Urinary bladder (tissue), 4 donors: ENCODE data around the gene NEGR1. TPM values are rescaled to one million over a fixed set of nuclear protein-coding genes. Genes with fewer than 3 reads are reported as not detected.

ENCODE experiments used
- DNase-seq: peaks from one replicate; pipeline ENCODE4 v3.0.0-alpha.2; 2015; ENCODE audit errors: extremely low spot score
- H3K27ac ChIP-seq: one replicate; pipeline ENCODE4 v1.5.1; 2013; ENCODE audit warnings: low read depth, mild to moderate bottlenecking, moderate library complexity
- H3K36me3 ChIP-seq: one replicate; pipeline ENCODE4 v1.6.1; 2013; ENCODE audit warnings: mild to moderate bottlenecking, moderate library complexity; ENCODE audit not compliant: insufficient read depth
- H3K4me1 ChIP-seq: one replicate; pipeline ENCODE4 v1.6.1; 2013; ENCODE audit warnings: mild to moderate bottlenecking, moderate library complexity; ENCODE audit not compliant: insufficient read depth
- H3K4me3 ChIP-seq: one replicate; pipeline ENCODE4 v1.5.1; 2013; ENCODE audit warnings: low read depth, low read length
- WGBS: extraction: QIAGEN DNeasy Blood & Tissue Kit; methylation state at CpG from one replicate; pipeline ENCODE4 v1.1.7; 2013; 5-methylcytosine and 5-hydroxymethylcytosine counted together
- polyA plus RNA-seq: library from polyadenylated mRNA; stranded (reverse); fragments of 200-250 nt; gene quantifications from one replicate; pipeline ENCODE4 v1.2.3, GENCODE V29; 2013
- total RNA-seq: library from RNA; depleted of rRNA; stranded (reverse); fragments of >200 nt; gene quantifications from one replicate; pipeline ENCODE4 v1.2.3, GENCODE V29; 2014
- donor health status: healthy with polysubstance abuse.
- donor health status: healthy.

Gene NEGR1
- total and polyA plus RNA-seq, 2 donors = 38.2 to 92.3 TPM

DNA sequence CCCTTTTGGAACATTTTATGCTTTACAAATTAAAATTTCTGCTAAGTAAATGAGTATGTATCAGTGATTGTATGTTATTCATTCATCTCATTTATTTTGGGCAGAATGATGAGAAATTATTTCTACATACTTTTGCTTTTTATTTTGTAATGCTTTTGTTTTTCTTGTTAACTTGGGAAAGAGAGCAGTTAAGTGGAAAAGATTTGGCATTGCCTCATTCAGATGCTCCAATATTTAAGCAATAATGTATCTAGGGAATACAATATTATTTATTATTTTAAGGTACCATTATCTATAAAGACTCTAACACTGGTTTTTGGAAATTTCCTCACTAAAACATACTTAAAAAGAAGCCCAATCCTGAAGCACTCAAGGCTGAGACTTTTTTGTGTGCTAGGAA is 431.8 kb downstream of the NEGR1 start:
- Histone ChIP-seq H3K27ac (no peak overlapping the region), H3K4me3 (no peak overlapping the region), H3K4me1 (no peaks in the 10 kb centered on the region), H3K36me3 (no peaks in the 10 kb centered on the region)
- DNase-seq = no peak

DNA sequence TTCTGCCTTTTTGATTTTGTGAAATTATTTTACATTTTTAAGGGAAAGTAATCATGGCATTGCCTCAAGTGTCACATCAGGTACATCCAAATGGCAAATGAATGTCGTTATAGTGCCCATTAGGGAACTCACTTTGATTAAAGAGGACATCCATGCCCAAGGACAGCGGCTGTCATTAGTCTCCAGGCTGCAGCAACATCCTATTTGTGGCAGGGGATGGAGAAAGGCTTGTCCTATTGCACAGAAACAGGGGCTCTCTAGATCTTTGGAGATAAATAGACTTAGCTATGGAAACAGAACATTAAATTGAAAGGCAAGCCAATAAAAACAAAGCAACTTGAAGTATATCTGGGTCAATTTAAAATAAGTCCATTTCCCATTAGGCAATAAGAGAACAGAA is 439.3 kb downstream of the NEGR1 start:
- Histone ChIP-seq H3K4me3 (no peak overlapping the region), H3K4me1 (no peaks in the 10 kb centered on the region), H3K36me3 (no peaks in the 10 kb centered on the region), H3K27ac (no peak overlapping the region)
- WGBS = 92% methylated on average over 2 of the region's 2 CpGs
- no peak for DNase-seq

DNA sequence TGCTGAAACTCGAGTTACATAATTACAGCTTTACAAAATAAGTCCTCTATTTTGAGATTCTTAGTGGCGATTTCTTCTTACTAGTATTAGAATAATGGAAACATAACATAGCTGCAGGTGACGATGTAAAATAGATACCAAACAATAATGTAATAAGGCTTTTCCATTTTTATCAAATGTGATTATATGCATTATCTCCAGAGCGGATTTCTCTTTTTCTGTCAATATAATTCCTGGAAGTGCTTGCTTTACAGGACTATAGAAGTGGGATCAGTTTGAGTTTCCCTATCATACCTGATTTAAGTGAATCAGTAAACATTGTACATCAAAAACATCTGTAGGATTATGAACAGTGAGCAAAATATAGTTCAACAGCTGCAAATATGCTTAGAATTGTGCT is 442.5 kb downstream of the NEGR1 start:
- no peak overlapping the region for H3K27ac ChIP-seq
- H3K36me3 ChIP-seq = no peaks in the 10 kb centered on the region
- no peak for DNase-seq
- no peaks in the 10 kb centered on the region for H3K4me1 ChIP-seq
- H3K4me3 ChIP-seq = no peak overlapping the region
- WGBS = 96% methylated on average over 4 of the region's 4 CpGs

DNA sequence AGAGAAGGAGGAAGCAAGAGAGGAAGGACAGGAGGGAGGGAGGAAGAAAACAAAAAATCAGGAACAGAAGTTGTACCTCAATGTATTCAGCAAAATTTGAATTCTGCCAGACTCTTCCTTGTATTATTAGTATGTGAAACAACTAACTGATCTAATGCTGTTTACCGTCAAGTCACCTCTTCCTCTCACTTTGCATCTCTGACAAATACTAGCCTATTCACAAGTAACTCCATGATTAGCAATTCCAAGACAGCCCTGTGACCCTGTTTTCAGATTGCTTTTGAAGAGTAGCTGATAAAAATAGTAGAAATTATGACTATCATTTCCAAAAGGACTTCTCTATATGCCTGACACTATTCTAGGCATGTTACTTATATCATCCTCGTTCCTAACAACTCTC is 445.4 kb downstream of the NEGR1 start:
- no peak overlapping the region for H3K27ac ChIP-seq

DNA sequence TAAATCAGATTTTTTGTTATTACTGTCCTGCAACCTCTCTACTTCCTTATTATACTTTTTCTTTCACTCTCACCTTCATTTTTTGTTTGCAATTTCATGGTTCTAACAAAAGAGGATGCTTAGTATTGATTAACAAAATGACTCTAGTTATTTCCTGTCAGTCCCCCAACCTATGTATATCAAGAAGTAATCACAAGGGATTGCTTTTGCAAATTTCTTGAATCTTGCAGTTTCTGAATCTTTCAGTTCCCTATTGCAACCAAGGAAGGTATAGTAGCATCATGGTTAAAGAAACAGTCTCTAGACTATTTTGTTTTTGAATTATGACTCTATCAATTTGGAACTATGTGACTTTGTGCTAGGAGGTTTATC is 446.9 kb downstream of the NEGR1 start:
- Histone ChIP-seq H3K27ac (no peak overlapping the region), H3K4me1 (no peaks in the 10 kb centered on the region), H3K36me3 (no peaks in the 10 kb centered on the region), H3K4me3 (no peak overlapping the region)
- DNase-seq = no peak

More for the DNA sequence above, 445.4 kb downstream of the NEGR1 start:
- no peak overlapping the region for H3K4me3 ChIP-seq
- 65% methylated on average over 2 of the region's 2 CpGs for WGBS
- no peaks in the 10 kb centered on the region for H3K36me3 ChIP-seq
- no peak for DNase-seq
- H3K4me1 ChIP-seq = no peaks in the 10 kb centered on the region

DNA sequence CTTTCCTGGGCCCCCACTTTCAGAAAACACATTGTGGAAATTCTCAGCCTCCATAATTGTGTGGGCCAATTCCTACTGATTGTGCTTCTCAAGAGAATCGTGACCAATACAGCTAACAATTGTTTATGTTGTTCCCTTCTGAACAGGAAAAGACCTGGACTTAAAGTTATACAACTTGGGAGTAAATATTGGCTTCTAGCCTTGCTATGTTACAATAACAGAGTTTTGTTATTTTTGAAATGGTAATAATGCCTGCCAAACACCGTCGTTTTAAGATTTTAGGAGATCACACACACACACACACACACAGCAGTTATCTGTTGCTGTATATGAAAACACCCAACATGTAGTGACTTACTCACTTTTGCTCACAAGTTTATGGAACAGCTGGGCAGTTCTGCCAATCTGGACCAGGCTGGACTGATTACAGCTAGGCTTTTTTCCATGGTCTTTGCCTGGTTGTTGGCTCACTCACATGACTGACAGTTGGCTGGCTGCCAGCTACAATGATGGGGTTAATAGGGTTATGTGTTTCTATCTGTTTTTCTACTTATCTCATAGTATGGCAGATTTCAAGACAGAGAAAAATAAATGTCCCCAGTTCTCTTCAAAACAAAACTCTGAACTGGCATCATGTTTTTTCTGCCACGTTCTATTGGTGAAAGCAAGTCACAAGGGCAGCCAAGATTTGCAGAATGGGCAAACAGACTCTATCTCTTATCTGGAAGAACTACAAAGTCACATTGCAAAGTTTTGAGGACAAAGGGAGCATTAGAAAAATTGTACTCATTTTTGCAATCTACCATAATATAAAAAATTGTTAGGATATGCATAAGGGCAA is 447.5 kb downstream of the NEGR1 start:
- Histone ChIP-seq H3K27ac (no peak overlapping the region), H3K4me1 (no peaks in the 10 kb centered on the region), H3K4me3 (no peak overlapping the region), H3K36me3 (no peaks in the 10 kb centered on the region)
- no peak for DNase-seq
- 25% methylated on average over 4 of the region's 4 CpGs for WGBS

DNA sequence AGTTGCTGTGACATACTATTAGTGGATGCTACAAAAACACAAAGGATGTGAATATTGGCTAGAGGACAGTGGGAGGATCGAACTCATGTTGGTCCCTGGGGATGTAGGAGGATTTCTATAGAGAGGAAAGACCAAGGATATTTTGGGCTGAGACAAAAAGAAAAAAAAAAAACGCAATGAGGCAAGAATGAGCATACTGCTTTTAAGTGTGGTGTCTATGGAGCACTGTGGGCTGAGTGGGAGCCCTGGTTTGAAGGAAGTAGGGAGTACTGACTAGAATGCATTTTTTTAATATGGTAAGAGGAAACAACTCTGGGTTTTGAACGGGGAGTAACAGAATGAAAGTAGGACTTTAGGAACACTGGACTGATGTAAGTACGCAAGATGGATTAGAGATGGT is 450.7 kb downstream of the NEGR1 start:
- Histone ChIP-seq H3K36me3 (no peaks in the 10 kb centered on the region), H3K4me3 (no peak overlapping the region), H3K27ac (no peak overlapping the region), H3K4me1 (no peaks in the 10 kb centered on the region)
- no peak for DNase-seq
- 87% methylated on average over 4 of the region's 4 CpGs for WGBS

DNA sequence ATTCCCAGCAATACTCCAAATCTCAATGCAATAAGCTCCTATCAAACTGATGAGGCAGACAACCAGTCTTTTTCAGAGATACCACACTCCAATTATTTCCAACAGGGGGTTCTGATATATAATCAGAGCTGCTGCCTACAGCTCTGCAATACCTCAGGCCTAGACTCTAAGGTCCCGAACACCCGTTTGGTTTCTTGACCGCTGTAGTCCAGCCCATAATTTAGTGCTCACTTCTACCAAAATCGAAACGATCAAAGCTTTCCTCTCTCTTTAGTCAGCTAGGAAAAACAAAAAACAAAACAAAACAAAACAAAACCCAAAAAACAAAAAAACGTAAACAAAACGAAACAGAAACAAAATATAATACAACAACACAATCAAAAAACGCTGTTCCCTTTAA is 453.0 kb downstream of the NEGR1 start:
- Histone ChIP-seq H3K4me1 (no peaks in the 10 kb centered on the region), H3K4me3 (no peak overlapping the region), H3K27ac (no peak overlapping the region), H3K36me3 (no peaks in the 10 kb centered on the region)
- WGBS = 94% methylated on average over 8 of the region's 8 CpGs
- no peak for DNase-seq

DNA sequence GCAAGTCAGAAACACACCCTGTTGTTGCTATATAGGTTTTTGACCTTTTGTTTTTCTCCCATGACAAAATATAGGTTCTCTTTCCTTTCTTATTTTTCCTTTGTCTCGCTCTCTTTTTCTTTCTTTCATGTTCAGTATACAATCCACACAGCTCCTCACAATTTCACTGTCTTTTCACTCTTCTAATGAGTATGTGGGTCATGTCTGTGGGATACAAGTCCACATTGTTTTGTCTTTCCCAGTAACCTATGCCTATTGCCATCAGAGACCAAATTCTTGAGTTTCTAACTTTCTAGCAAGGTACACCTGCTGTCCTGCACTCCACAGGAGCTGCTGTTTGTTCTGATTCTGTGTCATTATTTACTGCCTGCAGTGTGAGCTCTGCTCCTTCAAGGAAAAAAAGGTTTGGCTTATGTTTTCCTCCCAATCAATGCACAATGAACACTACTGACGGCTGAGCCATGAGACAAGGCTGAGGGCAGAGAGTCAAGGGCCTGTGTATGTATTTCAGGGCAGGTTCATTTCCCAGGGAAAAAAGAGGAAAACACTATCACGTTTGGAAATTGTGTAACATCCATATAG is 453.8 kb downstream of the NEGR1 start:
- no peak for DNase-seq
- no peaks in the 10 kb centered on the region for H3K36me3 ChIP-seq
- no peaks in the 10 kb centered on the region for H3K4me1 ChIP-seq
- H3K4me3 ChIP-seq = no peak overlapping the region
- WGBS = 74% methylated on average over 3 of the region's 3 CpGs
- no peak overlapping the region for H3K27ac ChIP-seq

DNA sequence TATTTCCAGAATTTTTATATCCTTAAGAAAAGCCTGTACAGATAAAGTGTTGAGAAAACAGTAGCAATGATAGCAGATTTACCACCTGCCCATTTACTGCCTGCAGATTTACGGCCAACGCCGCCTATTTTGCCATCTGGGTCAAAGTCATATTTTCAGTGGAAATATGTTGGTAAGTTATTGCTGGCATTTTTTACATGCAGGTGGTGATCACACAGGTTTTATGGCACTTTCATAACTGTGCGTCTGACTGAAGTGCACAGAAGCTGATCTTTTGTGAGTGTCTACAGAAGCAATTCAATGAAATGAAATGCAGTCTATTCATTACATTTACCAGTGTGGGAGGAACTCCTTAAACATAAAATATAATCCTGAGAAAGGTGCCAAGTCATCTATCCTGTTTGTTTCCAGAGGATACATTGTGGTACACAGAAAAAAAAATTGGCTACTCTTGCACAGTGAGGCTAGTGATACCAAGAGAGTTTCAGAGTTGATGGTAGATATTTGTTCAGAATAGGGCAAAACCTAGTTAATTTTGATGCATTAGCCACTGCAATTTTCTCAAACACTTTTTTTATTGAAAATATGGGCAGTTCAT is 458.5 kb downstream of the NEGR1 start:
- Histone ChIP-seq H3K36me3 (no peaks in the 10 kb centered on the region), H3K4me1 (no peaks in the 10 kb centered on the region), H3K4me3 (no peak overlapping the region), H3K27ac (no peak overlapping the region)
- DNase-seq = no peak
- 90% methylated on average over 4 of the region's 4 CpGs for WGBS

DNA sequence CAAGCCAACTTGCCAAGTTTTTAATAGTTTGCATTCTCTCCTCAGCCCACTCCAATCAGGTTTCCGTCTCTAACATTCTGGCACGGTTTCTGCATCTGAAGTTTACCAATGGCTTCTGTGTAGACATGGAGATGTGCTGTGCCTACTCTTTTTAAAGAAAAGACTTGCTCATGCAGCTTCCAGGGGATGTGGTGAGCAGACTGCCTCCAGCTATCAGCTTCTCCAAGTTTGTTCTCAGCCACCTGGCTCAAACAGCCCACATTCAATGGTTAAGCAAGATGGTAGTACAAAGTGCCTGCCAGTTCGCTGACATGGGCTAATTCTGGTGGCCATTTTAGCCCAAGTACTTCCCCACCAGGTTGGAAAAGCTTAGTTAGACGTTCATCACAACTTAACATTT is 465.3 kb downstream of the NEGR1 start:
- no peak for DNase-seq
- Histone ChIP-seq H3K36me3 (no peaks in the 10 kb centered on the region), H3K4me1 (no peaks in the 10 kb centered on the region), H3K4me3 (no peak overlapping the region), H3K27ac (no peak overlapping the region)
- WGBS = 72% methylated on average over 4 of the region's 4 CpGs

DNA sequence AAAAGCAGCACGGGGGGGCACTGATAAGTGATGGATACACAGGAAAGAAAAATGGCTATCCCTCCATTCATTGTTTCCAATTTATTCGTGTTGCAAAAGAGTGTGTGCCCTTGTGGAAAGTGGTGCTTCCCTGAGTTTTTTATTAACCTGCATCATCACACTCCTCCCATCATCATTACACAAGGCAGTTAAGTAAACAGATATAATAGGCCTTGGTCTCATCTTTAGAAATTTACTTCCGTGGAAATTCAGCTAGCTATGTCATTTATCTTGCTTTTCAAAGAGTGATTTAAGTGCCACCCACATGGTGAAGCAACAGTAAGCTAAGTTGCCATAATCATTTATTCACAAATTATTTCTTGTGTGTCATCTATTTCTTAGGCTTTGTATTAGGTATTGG is 473.3 kb downstream of the NEGR1 start:
- DNase-seq = no peak
- Histone ChIP-seq H3K4me1 (no peaks in the 10 kb centered on the region), H3K36me3 (no peaks in the 10 kb centered on the region), H3K4me3 (no peak overlapping the region), H3K27ac (no peak overlapping the region)
- WGBS = 76% methylated on average over 3 of the region's 3 CpGs

DNA sequence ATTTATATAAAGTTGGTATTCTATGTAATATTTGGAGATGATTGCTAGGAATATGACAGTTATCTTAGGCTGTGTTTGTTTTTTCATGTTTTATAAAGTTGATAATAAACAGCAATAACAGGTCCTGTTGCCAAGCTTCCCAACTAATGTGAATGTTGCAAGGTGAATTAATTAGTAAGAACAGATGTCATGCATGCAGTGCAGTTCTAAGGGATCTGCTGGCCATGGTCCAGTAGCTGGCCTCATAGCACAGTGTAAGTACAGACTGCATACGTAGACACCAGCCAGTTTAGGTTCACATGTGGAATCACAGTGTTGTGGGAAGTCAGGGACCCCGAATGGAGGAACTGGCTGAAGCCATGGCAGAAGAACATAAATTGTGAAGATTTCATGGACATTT is 478.2 kb downstream of the NEGR1 start:
- Histone ChIP-seq H3K4me1 (no peaks in the 10 kb centered on the region), H3K27ac (no peak overlapping the region), H3K36me3 (no peaks in the 10 kb centered on the region), H3K4me3 (no peak overlapping the region)
- no peak for DNase-seq
- WGBS = 78% methylated on average over 2 of the region's 2 CpGs

DNA sequence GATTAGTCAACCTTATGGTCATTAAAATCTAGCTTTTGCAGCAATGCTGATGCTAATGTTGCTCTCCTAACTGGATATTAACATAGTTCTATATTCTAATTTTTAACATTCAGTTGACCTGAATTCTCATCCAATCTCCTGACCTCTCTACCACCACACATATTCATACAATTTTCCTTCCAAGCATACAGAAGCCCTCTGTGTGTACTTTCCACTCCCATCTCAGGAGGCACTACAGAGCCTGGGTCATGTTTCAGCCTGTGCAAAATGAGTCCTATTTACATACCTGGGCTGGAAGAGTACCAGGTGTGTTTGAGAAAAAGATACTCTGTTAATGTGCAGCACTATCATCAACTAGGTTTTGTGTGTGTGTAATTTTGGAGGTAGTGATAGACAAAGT is 486.3 kb downstream of the NEGR1 start:
- H3K4me3 ChIP-seq = no peak overlapping the region
- H3K36me3 ChIP-seq = no peaks in the 10 kb centered on the region
- H3K4me1 ChIP-seq = no peaks in the 10 kb centered on the region
- H3K27ac ChIP-seq = no peak overlapping the region
- DNase-seq = no peak
